HG02642 (cell line): Measurements from ENCODE around the gene CNNM3.

Experiments used
- ATAC-seq: cut with Tn5 transposase; IDR thresholded peaks from one replicate; pipeline ENCODE4 v1.9.1; 2021; ENCODE audit warnings: mild to moderate bottlenecking; ENCODE audit not compliant: unreplicated experiment, poor library complexity

The CNNM3 gene

GRCh38 chr2:96838345-96839292, 22.6 kb downstream of the CNNM3 start:
- peak; percentile 19 for ATAC-seq

- ATAC-seq, result peak; percentile 64
Observed at GRCh38 chr2:96839293-96839874, 23.3 kb downstream of the CNNM3 start.

- no peak for ATAC-seq
Observed at GRCh38 chr2:96839875-96840850, 24.1 kb downstream of the CNNM3 start.

- ATAC-seq, result no peak
Observed at GRCh38 chr2:96841701-96842495, 25.8 kb downstream of the CNNM3 start.

GRCh38 chr2:96842600-96842999, 26.5 kb downstream of the CNNM3 start:
- no peak for ATAC-seq

GRCh38 chr2:96843538-96844268, 27.6 kb downstream of the CNNM3 start, which contains the start of gene ANKRD23:
ANKRD23 (minus strand) TSS chr2:96844021; CDS start chr2:96843992, 29 bp downstream.
- ATAC-seq, result no peak

- ATAC-seq, result no peak
Observed at GRCh38 chr2:96844405-96844808, 28.3 kb downstream of the CNNM3 start.

GRCh38 chr2:96846825-96847224, 30.8 kb downstream of the CNNM3 start:
- ATAC-seq, result no peak

- no peak for ATAC-seq
Observed at GRCh38 chr2:96847586-96847985, 31.5 kb downstream of the CNNM3 start.

GRCh38 chr2:96848264-96848663, 32.2 kb downstream of the CNNM3 start:
- ATAC-seq, result no peak

GRCh38 chr2:96852667-96853066, 36.6 kb downstream of the CNNM3 start:
- no peak for ATAC-seq

- ATAC-seq, result no peak
Observed at GRCh38 chr2:96853321-96853720, 37.3 kb downstream of the CNNM3 start.

- ATAC-seq, result no peak
Observed at GRCh38 chr2:96856776-96857666, 41.0 kb downstream of the CNNM3 start.

GRCh38 chr2:96857667-96858372, 41.8 kb downstream of the CNNM3 start, which contains the start of gene ANKRD39:
ANKRD39 (minus strand) TSS chr2:96858016; CDS start chr2:96857987, 29 bp downstream.
- ATAC-seq, result peak; percentile 93

- no peak for ATAC-seq
Observed at GRCh38 chr2:96859099-96859649, 43.1 kb downstream of the CNNM3 start.

GRCh38 chr2:96859681-96860064, 43.6 kb downstream of the CNNM3 start:
- no peak for ATAC-seq
